Breast epithelium (tissue), 4 donors: ENCODE results near the gene MYPOP. TPM values are rescaled to one million over a fixed set of nuclear protein-coding genes. Genes with fewer than 3 reads are reported as not detected.
"Not testable (repeated sequence)": the region's sequence is repeated elsewhere in the genome, so short reads cannot be mapped to it uniquely, and the experiment has no call there.

Source experiments
- DNase-seq, 2 donors: peaks; one replicate each; pipeline ENCODE4 v3.0.0-alpha.2; 2019; ENCODE audit warnings: low spot score in 2 of 2
- H3K27ac ChIP-seq, 2 donors: fragments of 200-600 bp; sonication (generic) in 1 of 2; one replicate each; pipeline ENCODE4 v1.5.1; 2016 to 2019; ENCODE audit warnings: mild to moderate bottlenecking in 1 of 2
- H3K27me3 ChIP-seq, 2 donors: fragments of 200-600 bp; sonication (generic) in 1 of 2; one replicate each; pipeline versions ENCODE4 v1.5.1 to v1.6.0; 2017 to 2019; ENCODE audit warnings: control low read depth in 1 of 2, mild to moderate bottlenecking in 1 of 2
- H3K36me3 ChIP-seq: fragments of 200-600 bp; one replicate; pipeline ENCODE4 v1.5.1; 2019
- H3K4me1 ChIP-seq, 2 donors: fragments of 200-600 bp; sonication (generic); one replicate each; pipeline ENCODE4 v1.5.1; 2016 to 2019; ENCODE audit warnings: control low read depth in 1 of 2
- H3K4me3 ChIP-seq, 3 donors: fragments of 200-600 bp; sonication (generic); 1 replicate in 2 of 3; 2 replicates in 1 of 3; pipeline ENCODE4 v1.5.1; 2016 to 2019; ENCODE audit warnings: mild to moderate bottlenecking in 3 of 3, moderate library complexity in 2 of 3
- H3K9me3 ChIP-seq, 2 donors: fragments of 200-600 bp; sonication (generic) in 1 of 2; one replicate each; pipeline ENCODE4 v1.5.1; 2016 to 2019; ENCODE audit warnings: control low read depth in 1 of 2
- CTCF ChIP-seq, 3 donors: fragments of 450-650 bp; IDR thresholded peaks; one replicate each; pipeline ENCODE4 v1.5.1; 2016 to 2017; ENCODE audit warnings: antibody characterized with exemption in 3 of 3, mild to moderate bottlenecking in 3 of 3, moderate library complexity in 3 of 3
- POLR2A ChIP-seq: fragments of 450-650 bp; IDR thresholded peaks from one replicate; pipeline ENCODE4 v1.6.1; 2016; ENCODE audit warnings: antibody characterized with exemption, mild to moderate bottlenecking, moderate library complexity
- POLR2AphosphoS5 ChIP-seq, 3 donors: sonication (generic); formaldehyde crosslinking; IDR thresholded peaks; one replicate each; pipeline ENCODE4 v1.6.1; 2017; ENCODE audit warnings: antibody characterized with exemption in 3 of 3
- intact Hi-C: fragments of 100-400 bp; cut with DNase I; formaldehyde crosslinking; loops from one replicate; pipeline ENCODE4 v1.15.1; 2023; ENCODE audit warnings: low total_unique reads
- total RNA-seq, 3 donors: library from RNA; depleted of rRNA; stranded (reverse); fragments of >200 nt; gene quantifications; one replicate each; pipeline ENCODE4 v1.1.0, GENCODE V29; 2016

MYPOP gene
- total RNA-seq, 3 donors from 2014 or later: 2.0 to 5.9 (median 2.4) TPM

DNA sequence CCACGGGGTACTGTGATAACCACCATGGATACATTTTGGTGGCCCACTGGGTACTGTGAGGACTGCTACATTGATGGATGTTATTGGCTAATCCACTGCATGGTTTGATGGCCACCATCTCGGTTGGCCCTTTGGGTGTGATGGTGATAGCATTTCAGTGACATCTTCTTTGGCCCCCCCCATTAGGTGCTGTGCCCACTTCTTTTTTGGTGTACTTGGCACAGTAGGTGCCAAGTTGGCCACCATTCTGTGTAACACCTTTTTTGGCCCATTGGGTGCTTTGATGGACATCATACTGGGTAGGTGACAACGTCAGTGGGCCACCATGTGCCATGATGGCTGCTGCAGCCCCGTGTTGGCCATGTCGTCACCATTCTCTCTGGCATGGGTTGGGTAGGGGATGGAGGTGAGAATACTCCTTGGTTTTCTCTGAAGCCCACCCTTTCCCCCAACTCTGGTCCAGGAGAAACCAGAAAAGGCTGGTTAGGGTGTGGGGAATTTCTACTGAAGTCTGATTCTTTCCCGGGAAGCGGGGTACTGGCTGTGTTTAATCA lies 29.1 kb downstream of the MYPOP start:
- H3K36me3 ChIP-seq: no peaks in the 10 kb centered on the region
- TF ChIP-seq POLR2A (no peak), POLR2AphosphoS5 (IDR thresholded peaks at IDR 0.05) (no peak), CTCF (IDR thresholded peaks at IDR 0.05) (no peak)
- intact Hi-C loops: no loop called here

GRCh38 chr19:45872095-45872919 lies 30.1 kb downstream of the MYPOP start:
- DNase-seq: no peak
- no peak overlapping the region for H3K27ac ChIP-seq
- peaks cover 0 to 6% of the 10 kb centered on the region in 2 donors for H3K4me1 ChIP-seq
- no peak overlapping the region for H3K4me3 ChIP-seq
- intact Hi-C loops: no loop called here
- TF ChIP-seq POLR2AphosphoS5 (IDR thresholded peaks at IDR 0.05): no peak
- no peak for TF ChIP-seq CTCF (IDR thresholded peaks at IDR 0.05)
- no peak for TF ChIP-seq POLR2A
- no peaks in the 10 kb centered on the region for H3K36me3 ChIP-seq
- H3K27me3 ChIP-seq: no peaks in the 10 kb centered on the region
- no peaks in the 10 kb centered on the region for H3K9me3 ChIP-seq

More for the DNA sequence above, 29.1 kb downstream of the MYPOP start:
- peaks cover under 1 to 14% of the 10 kb centered on the region in 2 donors for H3K4me1 ChIP-seq
- no peak for DNase-seq
- no peak overlapping the region for H3K27ac ChIP-seq
- no peaks in the 10 kb centered on the region for H3K9me3 ChIP-seq
- no peaks in the 10 kb centered on the region for H3K27me3 ChIP-seq
- H3K4me3 ChIP-seq: no peak overlapping the region

DNA sequence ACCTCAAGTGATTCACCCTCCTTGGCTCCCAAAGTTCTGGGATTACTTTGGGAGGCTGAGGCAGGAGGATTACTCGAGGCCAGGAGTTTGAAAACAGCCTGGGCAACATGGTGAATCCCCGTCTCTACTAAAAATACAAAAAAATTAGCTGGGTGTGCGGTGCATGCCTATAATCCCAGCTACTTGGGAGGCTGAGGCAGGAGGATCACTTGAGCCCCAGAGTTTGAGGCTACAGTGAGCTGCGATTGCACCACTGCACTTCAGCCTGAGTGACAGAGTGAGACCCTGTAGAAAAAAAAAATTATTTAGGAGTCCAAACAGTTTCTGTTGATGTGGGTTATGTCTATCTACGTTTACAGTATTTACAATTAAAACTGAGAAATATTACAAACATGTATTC lies 31.6 kb downstream of the MYPOP start:
- H3K27ac ChIP-seq: no peak overlapping the region
- H3K36me3 ChIP-seq: no peaks in the 10 kb centered on the region
- H3K4me1 ChIP-seq: no peaks in the 10 kb centered on the region
- TF ChIP-seq POLR2A (no peak), POLR2AphosphoS5 (IDR thresholded peaks at IDR 0.05) (no peak), CTCF (IDR thresholded peaks at IDR 0.05) (no peak)
- no peak overlapping the region for H3K4me3 ChIP-seq
- no peak for DNase-seq
- H3K27me3 ChIP-seq: no peaks in the 10 kb centered on the region
- intact Hi-C loops: no loop called here
- no peaks in the 10 kb centered on the region for H3K9me3 ChIP-seq

DNA sequence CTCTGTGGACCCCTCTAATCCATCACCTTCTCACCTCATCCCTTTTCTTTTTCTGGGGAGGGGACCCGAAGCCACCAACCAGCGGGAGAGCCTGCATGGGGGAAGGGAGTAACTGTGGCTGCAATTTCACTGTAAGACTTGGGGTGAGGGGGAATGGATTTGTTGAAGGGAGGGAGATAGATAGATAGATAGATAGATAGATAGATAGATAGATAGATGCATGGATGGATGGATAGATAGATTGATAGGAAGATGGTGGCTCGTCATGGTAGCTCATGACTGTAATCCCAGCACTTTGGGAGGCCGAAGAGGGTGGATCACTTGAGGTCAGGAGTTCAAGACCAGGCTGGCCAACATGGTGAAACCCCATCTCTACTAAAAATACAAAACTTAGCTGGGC lies 35.2 kb downstream of the MYPOP start:
- H3K4me1 ChIP-seq, H3K4me3 ChIP-seq, H3K27me3 ChIP-seq, H3K36me3 ChIP-seq, DNase-seq, intact Hi-C loops, H3K9me3 ChIP-seq, H3K27ac ChIP-seq: not testable (repeated sequence)

DNA sequence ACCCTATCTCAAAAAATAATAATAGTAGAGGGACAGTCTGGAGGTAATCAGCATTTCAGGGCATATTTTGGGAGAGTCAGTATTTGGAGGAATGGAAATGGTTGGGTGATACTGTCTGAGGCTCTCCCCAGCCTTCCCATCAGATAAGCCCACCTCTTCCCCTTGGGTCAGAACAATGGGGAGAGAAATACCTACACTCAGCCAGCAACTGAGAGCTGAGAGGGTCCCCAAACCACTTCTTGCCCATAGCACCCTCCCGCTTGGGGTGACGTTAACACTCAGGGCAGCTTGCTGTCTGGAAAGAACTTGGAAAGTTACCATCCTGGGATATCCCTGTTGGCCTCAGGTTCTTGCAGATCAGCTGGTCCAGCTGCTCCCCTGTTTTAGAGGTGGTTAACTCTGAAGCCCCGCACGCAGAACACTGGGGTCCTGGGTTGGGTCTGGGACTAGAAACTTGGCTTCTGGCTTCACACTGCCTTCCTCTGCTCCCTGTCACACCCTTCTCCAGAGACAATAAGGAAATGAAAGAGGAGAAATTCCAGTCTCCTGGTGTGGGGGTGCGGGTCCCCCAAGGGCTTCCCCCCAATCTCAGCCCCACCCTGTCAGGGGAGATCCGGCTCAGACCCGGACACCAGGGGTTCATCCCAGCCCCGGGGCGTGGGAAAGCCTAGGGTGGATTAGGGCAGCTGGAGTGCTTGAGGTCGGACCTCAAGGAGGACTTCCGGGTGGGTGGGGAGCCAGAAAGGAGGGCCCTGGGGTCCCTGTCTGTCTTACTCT lies 35.8 kb downstream of the MYPOP start:
- no peak overlapping the region for H3K4me3 ChIP-seq
- H3K27me3 ChIP-seq: peaks cover 0 to 6% of the 10 kb centered on the region in 2 donors
- TF ChIP-seq POLR2AphosphoS5 (IDR thresholded peaks at IDR 0.05) (no peak), POLR2A (no peak), CTCF (IDR thresholded peaks at IDR 0.05) (no peak)
- H3K4me1 ChIP-seq: no peaks in the 10 kb centered on the region
- intact Hi-C loops: no loop called here
- H3K36me3 ChIP-seq: no peaks in the 10 kb centered on the region
- no peak overlapping the region for H3K27ac ChIP-seq
- no peak for DNase-seq
- H3K9me3 ChIP-seq: no peaks in the 10 kb centered on the region
